Activated T-helper 1 cell treated with anti-CD3 and anti-CD28 coated beads, Interleukin-12 subunit alpha, Interleukin-12 subunit beta, Interleukin-2, Interleukin-4 antibody, amounts not matched to agents 30 ng/mL and 10 ng/mL and 1 ng/mL, durations not matched to agents 14 hours and 24 hours and 36 hours (primary cell): Measurements from ENCODE around the gene MCOLN1. TPM values are rescaled to one million over a fixed set of nuclear protein-coding genes. Genes with fewer than 3 reads are reported as not detected.

Experiments used
- DNase-seq: peaks from one replicate; pipeline ENCODE4 v3.0.0; 2021; ENCODE audit warnings: low spot score
- H3K27ac Mint-ChIP-seq: one replicate; pipeline ENCODE4 v1.8.0; 2021; ENCODE audit warnings: mild to moderate bottlenecking, mixed read lengths
- H3K27me3 Mint-ChIP-seq: one replicate; pipeline ENCODE4 v1.8.0; 2022; ENCODE audit warnings: mild to moderate bottlenecking, moderate library complexity, mixed read lengths; ENCODE audit not compliant: insufficient read depth
- H3K36me3 Mint-ChIP-seq: one replicate; pipeline ENCODE4 v1.8.0; 2021; ENCODE audit warnings: low read depth, mixed read lengths
- H3K4me1 Mint-ChIP-seq: one replicate; pipeline ENCODE4 v1.8.0; 2021; ENCODE audit warnings: low read depth, mixed read lengths
- H3K4me3 Mint-ChIP-seq: one replicate; pipeline ENCODE4 v1.8.0; 2021; ENCODE audit warnings: mild to moderate bottlenecking, moderate library complexity, mixed read lengths
- H3K9me3 Mint-ChIP-seq: one replicate; pipeline ENCODE4 v1.8.0; 2021; ENCODE audit warnings: mixed read lengths
- intact Hi-C: fragments of 100-400 bp; cut with micrococcal nuclease; formaldehyde crosslinking; loops from one replicate; pipeline ENCODE4 v1.15.1; 2024
- total RNA-seq: library from RNA; stranded (reverse); gene quantifications from 2 replicates; pipeline ENCODE4 v1.2.3, GENCODE V29; 2022

MCOLN1 gene
- total RNA-seq, 1 donor from 2014 or later = 14.0 TPM

DNA sequence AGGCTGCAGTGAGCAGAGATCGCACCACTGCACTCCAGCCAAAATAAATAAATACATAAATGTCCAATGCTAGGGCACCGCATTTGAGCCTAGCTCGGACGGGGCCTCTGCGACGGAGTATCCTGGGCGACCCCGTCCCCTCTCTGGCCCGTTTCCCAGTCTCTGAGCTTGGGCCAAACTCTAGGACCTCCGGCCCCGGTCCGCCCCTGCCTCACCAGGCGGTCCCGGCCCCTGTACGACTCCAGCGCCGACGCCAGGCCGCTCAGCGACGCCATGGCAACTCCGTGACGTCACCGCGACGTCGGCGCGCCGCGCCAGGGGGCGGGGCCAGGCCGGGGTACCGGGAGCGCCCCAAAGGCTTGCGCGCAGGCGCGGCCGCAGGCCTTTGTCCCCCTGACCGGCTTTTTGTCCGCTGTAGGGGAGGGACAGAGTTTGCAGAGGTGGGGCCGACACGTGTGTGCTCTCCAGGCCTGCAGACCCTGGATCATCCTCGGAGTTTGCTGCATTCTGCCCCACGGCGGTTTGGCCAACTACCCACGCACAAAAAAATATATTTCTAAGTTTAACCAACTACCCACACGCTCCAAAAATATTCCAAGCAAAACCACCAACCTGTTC is 33.6 kb upstream of the MCOLN1 start, which contains the start of gene PEX11G:
TSS of gene PEX11G (minus strand) at position 300 of the 618 bp plus-strand sequence. CDS start at position 275, 25 bp downstream.
- Mint-ChIP-seq H3K36me3 (peaks cover 5% of the 10 kb centered on the region), H3K9me3 (no peaks in the 10 kb centered on the region), H3K27ac (peak within 1 kb of the TSS; percentile 95), H3K27me3 (no peaks in the 10 kb centered on the region), H3K4me3 (peak within 1 kb of the TSS; percentile 84), H3K4me1 (peaks cover 35% of the 10 kb centered on the region)
- intact Hi-C loops = loop anchor here (1.0 kb wide), 1 partner anchor 310 kb away; no protein-coding TSS in a partner anchor
- DNase-seq = peak; percentile 92

GRCh38 chr19:7489609-7490044 is 32.8 kb upstream of the MCOLN1 start:
- Mint-ChIP-seq H3K4me3 (peak overlapping the region; percentile 84), H3K9me3 (no peaks in the 10 kb centered on the region), H3K27me3 (no peaks in the 10 kb centered on the region), H3K36me3 (peaks cover 5% of the 10 kb centered on the region), H3K4me1 (peaks cover 35% of the 10 kb centered on the region), H3K27ac (peak overlapping the region; percentile 95)
- DNase-seq = no peak
- intact Hi-C loops = loop anchor here (1.0 kb wide), 1 partner anchor 310 kb away; no protein-coding TSS in a partner anchor

DNA sequence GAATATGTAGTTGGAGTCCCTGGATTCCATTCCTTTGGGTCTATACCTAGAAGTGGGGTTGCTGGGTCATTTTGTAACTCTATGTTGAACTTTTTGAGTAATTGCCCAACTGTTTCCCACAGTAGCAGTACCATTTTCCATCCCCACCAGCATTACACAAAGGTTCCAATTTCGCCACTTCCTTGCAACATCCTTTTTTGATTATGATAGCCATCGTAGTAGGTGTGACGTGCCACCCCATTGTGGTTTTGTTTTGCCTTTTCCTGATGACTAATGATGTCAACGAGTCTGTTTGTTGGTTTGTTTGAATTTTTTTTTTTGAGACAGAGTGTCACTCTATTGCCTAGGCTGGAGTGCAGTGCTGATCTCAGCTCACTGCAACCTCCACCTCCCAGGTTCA is 30.3 kb upstream of the MCOLN1 start:
- DNase-seq = peak; percentile 49
- peaks cover 5% of the 10 kb centered on the region for H3K36me3 Mint-ChIP-seq
- intact Hi-C loops = loop anchor here (1.0 to 2.0 kb wide), 7 partner anchors 9 to 299 kb away; partner anchors contain the start of gene MCOLN1
- no peak overlapping the region for H3K4me3 Mint-ChIP-seq
- no peaks in the 10 kb centered on the region for H3K9me3 Mint-ChIP-seq
- peak overlapping the region; percentile 90 for H3K27ac Mint-ChIP-seq
- H3K4me1 Mint-ChIP-seq = peaks cover 35% of the 10 kb centered on the region
- peaks cover 2% of the 10 kb centered on the region for H3K27me3 Mint-ChIP-seq

DNA sequence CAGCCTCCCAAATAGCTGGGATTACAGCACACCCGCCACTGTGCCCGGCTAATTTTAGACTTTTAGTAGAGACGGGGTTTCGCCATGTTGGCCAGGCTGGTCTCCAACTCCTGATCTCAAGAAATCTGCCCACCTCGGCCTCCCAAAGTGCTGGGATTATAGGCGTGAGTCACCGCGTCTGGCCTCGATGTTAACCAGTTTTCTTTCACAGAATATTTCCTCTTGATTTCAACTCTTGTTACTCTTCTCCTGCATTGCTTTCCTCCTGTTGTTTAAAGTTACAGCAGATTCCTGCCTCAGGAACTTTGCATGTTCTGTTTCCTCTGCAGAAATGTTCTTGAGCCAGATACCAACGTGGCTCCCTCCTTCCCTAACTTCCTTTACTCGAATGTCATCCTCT is 29.9 kb upstream of the MCOLN1 start:
- H3K27me3 Mint-ChIP-seq = peaks cover 6% of the 10 kb centered on the region
- H3K4me3 Mint-ChIP-seq = peak overlapping the region; percentile 43
- DNase-seq = no peak
- H3K9me3 Mint-ChIP-seq = no peaks in the 10 kb centered on the region
- peaks cover 5% of the 10 kb centered on the region for H3K36me3 Mint-ChIP-seq
- peaks cover 35% of the 10 kb centered on the region for H3K4me1 Mint-ChIP-seq
- intact Hi-C loops = loop anchor here (1.0 to 2.0 kb wide), 7 partner anchors 9 to 300 kb away; partner anchors contain the start of gene MCOLN1
- H3K27ac Mint-ChIP-seq = peak overlapping the region; percentile 90

DNA sequence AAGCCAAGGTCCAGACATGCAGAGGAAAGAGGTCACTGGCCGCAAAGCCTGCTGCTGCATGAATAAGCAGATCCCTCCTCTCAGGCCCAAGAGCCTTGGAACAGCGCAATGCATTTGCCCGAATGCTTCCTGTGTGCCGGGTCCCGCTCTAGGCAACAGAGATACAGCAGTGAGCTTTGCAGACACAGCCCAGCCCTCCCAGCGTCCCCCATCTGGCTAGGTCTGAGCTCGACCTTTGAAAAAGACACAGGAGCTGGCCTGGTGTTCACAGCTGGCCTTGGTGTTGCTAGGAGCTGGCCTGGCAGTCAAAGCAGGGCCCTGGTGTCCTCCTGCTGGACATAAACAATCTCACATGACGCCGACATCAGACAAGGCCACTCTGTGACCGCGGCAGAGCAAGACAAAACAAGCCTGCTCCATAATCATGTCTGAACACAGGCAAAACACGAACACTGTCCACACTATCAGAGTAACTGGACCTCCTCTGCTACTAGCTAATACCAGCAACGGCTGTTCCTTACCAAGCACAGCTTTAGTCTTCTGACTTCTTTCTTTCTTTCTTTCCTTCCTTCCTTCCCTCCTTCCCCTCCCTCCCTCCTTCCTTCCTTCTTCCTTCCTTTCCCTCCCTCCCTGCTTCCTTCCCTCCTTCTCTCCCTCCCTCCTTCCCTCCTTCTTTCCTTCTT is 27.9 kb upstream of the MCOLN1 start:
- DNase-seq = no peak
- Mint-ChIP-seq H3K4me3 (no peak overlapping the region), H3K4me1 (peaks cover 29% of the 10 kb centered on the region), H3K36me3 (peaks cover 2% of the 10 kb centered on the region), H3K27me3 (peaks cover 18% of the 10 kb centered on the region), H3K27ac (no peak overlapping the region), H3K9me3 (no peaks in the 10 kb centered on the region)
- intact Hi-C loops = no loop called here

DNA sequence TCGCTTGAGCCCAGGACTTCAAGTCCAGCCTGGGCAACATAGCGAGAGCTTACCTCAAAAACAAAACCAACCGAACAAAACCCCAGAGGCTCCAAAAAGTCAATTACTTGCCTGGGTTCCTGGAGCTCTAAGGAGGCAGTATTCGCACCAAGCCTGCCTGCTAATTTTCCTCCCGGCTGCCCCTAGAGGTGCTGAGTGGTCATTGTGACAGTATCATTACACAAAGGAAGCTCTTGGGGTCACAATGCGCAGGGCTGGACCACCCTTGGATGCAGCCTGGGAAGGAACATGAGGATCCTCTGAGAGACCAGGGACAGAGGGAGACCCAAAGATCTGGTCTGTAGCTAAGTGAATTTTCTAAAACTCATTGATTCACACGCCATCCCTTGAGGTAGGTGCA is 25.1 kb upstream of the MCOLN1 start:
- H3K27me3 Mint-ChIP-seq = peaks cover 28% of the 10 kb centered on the region
- H3K4me1 Mint-ChIP-seq = peaks cover 14% of the 10 kb centered on the region
- no peak for DNase-seq

DNA sequence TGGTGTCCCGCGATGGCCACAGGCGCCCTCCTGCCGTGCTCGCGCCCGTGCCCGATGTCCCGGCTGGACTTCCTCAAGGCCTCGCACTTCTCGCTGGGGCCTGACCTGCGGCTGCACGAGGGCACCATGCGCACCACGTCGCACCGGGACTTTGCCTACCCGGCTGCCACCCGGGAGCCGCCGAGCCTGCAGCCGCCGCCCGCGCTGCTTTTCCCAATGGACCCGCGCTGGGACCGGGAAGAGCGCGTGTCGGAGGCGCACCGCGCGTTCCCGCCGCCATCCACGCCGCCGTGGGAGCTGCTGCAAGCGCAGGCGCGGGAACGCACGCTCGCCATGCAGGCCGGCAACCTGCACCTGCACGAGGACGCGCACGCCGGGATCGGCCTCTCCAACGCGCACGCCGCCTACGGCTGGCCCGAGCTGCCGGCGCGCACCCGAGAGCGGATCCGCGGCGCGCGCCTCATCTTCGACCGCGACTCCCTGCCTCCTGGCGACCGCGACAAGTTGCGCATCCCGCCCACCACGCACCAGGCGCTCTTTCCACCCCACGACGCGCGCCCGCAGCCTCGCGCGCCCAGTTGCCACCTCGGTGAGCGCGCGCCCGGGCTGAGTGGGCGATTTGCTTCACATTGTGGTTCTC is 21.5 kb upstream of the MCOLN1 start:
- Mint-ChIP-seq H3K9me3 (no peaks in the 10 kb centered on the region), H3K27ac (no peak overlapping the region), H3K36me3 (no peaks in the 10 kb centered on the region), H3K27me3 (peaks cover 34% of the 10 kb centered on the region), H3K4me1 (peaks cover 4% of the 10 kb centered on the region), H3K4me3 (peak overlapping the region; percentile 54)
- intact Hi-C loops = loop anchor here (1.0 kb wide), 1 partner anchor 9 kb away; no protein-coding TSS in a partner anchor
- peak; percentile 41 for DNase-seq

More for the DNA sequence above, 25.1 kb upstream of the MCOLN1 start:
- intact Hi-C loops = no loop called here
- no peak overlapping the region for H3K4me3 Mint-ChIP-seq
- H3K9me3 Mint-ChIP-seq = no peaks in the 10 kb centered on the region
- no peaks in the 10 kb centered on the region for H3K36me3 Mint-ChIP-seq
- no peak overlapping the region for H3K27ac Mint-ChIP-seq

DNA sequence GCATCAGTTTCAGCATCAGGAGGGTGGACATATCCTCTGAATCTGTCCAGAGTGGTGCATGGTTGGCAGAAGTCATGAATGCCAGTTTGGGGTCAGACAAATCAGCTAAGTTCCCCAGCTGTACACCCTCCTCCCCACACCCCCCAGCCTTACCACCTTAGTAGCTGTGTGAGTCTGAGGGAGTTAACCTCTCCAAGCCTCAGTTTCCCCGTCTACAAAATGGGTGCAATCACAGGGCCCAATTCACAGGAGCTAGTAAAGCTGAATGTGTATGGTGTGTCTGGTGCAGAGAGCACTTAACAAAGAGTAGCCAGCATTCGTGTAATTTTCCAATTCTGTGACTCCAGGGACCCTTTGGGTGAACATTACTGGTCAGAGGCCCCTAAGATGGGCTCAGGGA is 19.9 kb upstream of the MCOLN1 start:
- no peaks in the 10 kb centered on the region for H3K36me3 Mint-ChIP-seq
- no peak overlapping the region for H3K4me3 Mint-ChIP-seq
- no peak for DNase-seq
- H3K27ac Mint-ChIP-seq = no peak overlapping the region
- peaks cover 4% of the 10 kb centered on the region for H3K4me1 Mint-ChIP-seq
- intact Hi-C loops = no loop called here
- peaks cover 37% of the 10 kb centered on the region for H3K27me3 Mint-ChIP-seq
- no peaks in the 10 kb centered on the region for H3K9me3 Mint-ChIP-seq

DNA sequence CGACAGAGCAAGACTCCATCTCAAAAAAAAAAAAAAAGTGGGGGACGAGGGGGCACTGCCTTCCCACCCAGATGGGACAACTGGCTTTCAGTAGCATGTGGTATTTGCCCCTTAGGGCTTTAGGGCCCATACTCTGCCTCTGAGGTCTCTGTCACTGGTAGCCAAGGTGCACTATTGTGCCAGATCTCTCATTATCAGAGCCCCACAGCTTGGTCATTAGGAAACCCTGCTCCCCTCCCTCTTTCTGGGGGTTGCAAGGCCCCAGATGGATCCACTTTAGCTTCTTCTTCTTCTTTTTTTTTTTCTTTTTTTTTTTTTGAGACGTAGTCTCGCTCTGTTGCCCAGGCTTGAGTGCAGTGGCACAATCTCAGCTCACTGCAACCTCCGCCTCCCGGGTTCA is 17.7 kb upstream of the MCOLN1 start:
- Mint-ChIP-seq H3K36me3 (no peaks in the 10 kb centered on the region), H3K9me3 (no peaks in the 10 kb centered on the region), H3K27me3 (peaks cover 28% of the 10 kb centered on the region), H3K27ac (no peak overlapping the region), H3K4me1 (peaks cover 4% of the 10 kb centered on the region), H3K4me3 (no peak overlapping the region)
- intact Hi-C loops = no loop called here
- no peak for DNase-seq

DNA sequence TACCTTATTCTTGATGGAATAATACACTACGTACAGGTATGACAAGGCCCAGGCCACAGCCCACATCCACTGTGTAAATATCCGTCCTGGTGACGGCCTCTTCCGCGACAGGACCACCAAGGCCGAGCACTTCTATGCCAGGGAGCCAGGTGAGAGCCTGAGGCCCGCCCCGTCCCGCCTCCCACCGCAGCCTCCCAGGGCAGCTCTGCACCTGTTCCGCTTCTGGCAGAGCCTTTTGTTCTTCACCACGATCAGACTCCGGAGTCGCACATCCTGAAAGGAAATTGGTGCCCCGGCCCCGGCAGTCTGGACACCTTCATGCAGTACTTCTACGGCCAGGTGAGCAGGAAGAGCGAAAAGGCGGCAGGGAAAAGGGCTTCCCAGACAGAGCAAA is 17.1 kb upstream of the MCOLN1 start:
- H3K36me3 Mint-ChIP-seq = no peaks in the 10 kb centered on the region
- no peak overlapping the region for H3K27ac Mint-ChIP-seq
- peak overlapping the region; percentile 15 for H3K4me3 Mint-ChIP-seq
- no peaks in the 10 kb centered on the region for H3K9me3 Mint-ChIP-seq
- intact Hi-C loops = no loop called here
- peaks cover 4% of the 10 kb centered on the region for H3K4me1 Mint-ChIP-seq
- peaks cover 25% of the 10 kb centered on the region for H3K27me3 Mint-ChIP-seq
- no peak for DNase-seq

GRCh38 chr19:7505682-7506384 is 16.6 kb upstream of the MCOLN1 start:
- Mint-ChIP-seq H3K36me3 (no peaks in the 10 kb centered on the region), H3K4me1 (peaks cover 4% of the 10 kb centered on the region), H3K4me3 (peak overlapping the region; percentile 26), H3K27me3 (peaks cover 25% of the 10 kb centered on the region), H3K27ac (no peak overlapping the region), H3K9me3 (no peaks in the 10 kb centered on the region)
- intact Hi-C loops = loop anchor here (1.0 kb wide), 1 partner anchor 14 kb away; no protein-coding TSS in a partner anchor
- no peak for DNase-seq
